Stimulated activated naive CD8-positive, alpha-beta T cell treated with anti-CD3 and anti-CD28 coated beads, Interleukin-15, amount 100 ng/mL, for 72 hours (primary cell): ENCODE results near the gene FBRS.
"Not testable (repeated sequence)": the region's sequence is repeated elsewhere in the genome, so short reads cannot be mapped to it uniquely, and the experiment has no call there.

Experiments
- ATAC-seq: fragments of 150-1000 bp; cut with Tn5 transposase; 2 replicates; pipeline ENCODE4 v1.10.0; 2021; ENCODE audit warnings: mild to moderate bottlenecking, moderate library complexity
- DNase-seq, 2 donors: peaks; one replicate each; pipeline ENCODE4 v3.0.0; 2021 to 2022
- H3K27ac Mint-ChIP-seq, 2 donors: one replicate each; pipeline ENCODE4 v1.8.0; 2022; ENCODE audit warnings: mild to moderate bottlenecking in 2 of 2, mixed read lengths in 2 of 2, moderate library complexity in 2 of 2
- H3K27me3 Mint-ChIP-seq: one replicate; pipeline ENCODE4 v1.8.0; 2022; ENCODE audit warnings: mixed read lengths
- H3K4me1 Mint-ChIP-seq: one replicate; pipeline ENCODE4 v1.8.0; 2022; ENCODE audit warnings: mild to moderate bottlenecking, mixed read lengths
- H3K4me3 Mint-ChIP-seq, 2 donors: one replicate each; pipeline ENCODE4 v1.8.0; 2022; ENCODE audit warnings: mild to moderate bottlenecking in 2 of 2, mixed read lengths in 2 of 2, moderate library complexity in 1 of 2
- H3K9me3 Mint-ChIP-seq, 2 donors: one replicate each; pipeline ENCODE4 v1.8.0; 2022; ENCODE audit warnings: mixed read lengths in 2 of 2

Gene FBRS

GRCh38 chr16:30698139-30698815, 40.0 kb downstream of the FBRS start:
- H3K4me1 Mint-ChIP-seq = peaks cover 53% of the 10 kb centered on the region
- peak overlapping the region; percentile 100 for H3K27ac Mint-ChIP-seq
- peak; percentile 80 for ATAC-seq
- H3K9me3 Mint-ChIP-seq = no peaks in the 10 kb centered on the region
- H3K4me3 Mint-ChIP-seq = peak overlapping the region; percentile 84 to 98
- peak; percentile 99 for DNase-seq
- no peaks in the 10 kb centered on the region for H3K27me3 Mint-ChIP-seq

GRCh38 chr16:30698816-30699614, 40.8 kb downstream of the FBRS start, which contains the start of gene SRCAP:
Gene SRCAP (plus strand): TSS chr16:30699171. CDS start chr16:30700825, 1,654 bp downstream.
- H3K4me1 Mint-ChIP-seq = peaks cover 46% of the 10 kb centered on the region
- H3K4me3 Mint-ChIP-seq = peak within 1 kb of the TSS; percentile 84 to 98
- no peaks in the 10 kb centered on the region for H3K27me3 Mint-ChIP-seq
- peak; percentile 84 to 89 for DNase-seq
- peak within 1 kb of the TSS; percentile 100 for H3K27ac Mint-ChIP-seq
- H3K9me3 Mint-ChIP-seq = no peaks in the 10 kb centered on the region
- ATAC-seq = peak; percentile 51

- ATAC-seq (no peak), DNase-seq (no peak)
- no peaks in the 10 kb centered on the region for H3K27me3 Mint-ChIP-seq
- H3K9me3 Mint-ChIP-seq = no peaks in the 10 kb centered on the region
- H3K4me1 Mint-ChIP-seq = peaks cover 45% of the 10 kb centered on the region
- peak overlapping the region; percentile 89 to 98 for H3K27ac Mint-ChIP-seq
- peak overlapping the region; percentile 84 to 98 for H3K4me3 Mint-ChIP-seq
These were observed 41.4 kb downstream of the FBRS start for GRCh38 chr16:30699615-30700099.

GRCh38 chr16:30700491-30700890, 42.3 kb downstream of the FBRS start:
- Mint-ChIP-seq H3K27me3 (no peaks in the 10 kb centered on the region), H3K4me3 (peak overlapping the region; percentile 84 to 98), H3K9me3 (no peaks in the 10 kb centered on the region), H3K27ac (peak overlapping the region in 1 of 2 donors; percentile 21), H3K4me1 (peaks cover 45% of the 10 kb centered on the region)
- no peak for DNase-seq
- ATAC-seq = no peak

GRCh38 chr16:30700971-30701370, 42.7 kb downstream of the FBRS start:
- Mint-ChIP-seq H3K27ac (peak overlapping the region in 1 of 2 donors; percentile 21), H3K4me3 (peak overlapping the region in 1 of 2 donors; percentile 35)

GRCh38 chr16:30703071-30703470, 44.8 kb downstream of the FBRS start:
- not testable (repeated sequence) for H3K9me3 Mint-ChIP-seq, H3K27me3 Mint-ChIP-seq

More at GRCh38 chr16:30700971-30701370, 42.7 kb downstream of the FBRS start:
- ATAC-seq = no peak
- Mint-ChIP-seq H3K4me1 (peaks cover 45% of the 10 kb centered on the region), H3K27me3 (no peaks in the 10 kb centered on the region), H3K9me3 (no peaks in the 10 kb centered on the region)
- no peak for DNase-seq

GRCh38 chr16:30703971-30704370, 45.7 kb downstream of the FBRS start:
- Mint-ChIP-seq H3K27me3 (no peaks in the 10 kb centered on the region), H3K27ac (no peak overlapping the region), H3K4me3 (no peak overlapping the region), H3K4me1 (peaks cover 30% of the 10 kb centered on the region), H3K9me3 (no peaks in the 10 kb centered on the region)
- no peak for DNase-seq
- ATAC-seq = no peak

More at GRCh38 chr16:30703071-30703470, 44.8 kb downstream of the FBRS start:
- H3K4me1 Mint-ChIP-seq = peaks cover 32% of the 10 kb centered on the region
- not testable (repeated sequence) for ATAC-seq, DNase-seq, H3K27ac Mint-ChIP-seq, H3K4me3 Mint-ChIP-seq

- no peak overlapping the region for H3K4me3 Mint-ChIP-seq
- no peak overlapping the region for H3K27ac Mint-ChIP-seq
- no peaks in the 10 kb centered on the region for H3K27me3 Mint-ChIP-seq
- H3K4me1 Mint-ChIP-seq = peaks cover 9% of the 10 kb centered on the region
- ATAC-seq (no peak), DNase-seq (no peak)
- no peaks in the 10 kb centered on the region for H3K9me3 Mint-ChIP-seq
These were observed 47.8 kb downstream of the FBRS start for GRCh38 chr16:30706046-30706445.

- H3K4me1 Mint-ChIP-seq = peaks cover 25% of the 10 kb centered on the region
- DNase-seq (no peak), ATAC-seq (no peak)
- peak overlapping the region in 1 of 2 donors; percentile 47 for H3K27ac Mint-ChIP-seq
- no peaks in the 10 kb centered on the region for H3K27me3 Mint-ChIP-seq
- H3K4me3 Mint-ChIP-seq = no peak overlapping the region
- H3K9me3 Mint-ChIP-seq = no peaks in the 10 kb centered on the region
These were observed 52.7 kb downstream of the FBRS start for GRCh38 chr16:30710971-30711370.

GRCh38 chr16:30711712-30712111, 53.5 kb downstream of the FBRS start:
- Mint-ChIP-seq H3K27ac (no peak overlapping the region), H3K4me3 (no peak overlapping the region), H3K4me1 (peaks cover 33% of the 10 kb centered on the region), H3K9me3 (no peaks in the 10 kb centered on the region), H3K27me3 (no peaks in the 10 kb centered on the region)
- ATAC-seq (no peak), DNase-seq (no peak)

- DNase-seq = peak; percentile 44 to 64
- peak overlapping the region; percentile 90 to 98 for H3K27ac Mint-ChIP-seq
These were observed 57.7 kb downstream of the FBRS start for GRCh38 chr16:30715750-30716445.

GRCh38 chr16:30720086-30720485, 61.9 kb downstream of the FBRS start:
- Mint-ChIP-seq H3K27ac (peak overlapping the region in 1 of 2 donors; percentile 5), H3K4me1 (peaks cover 45% of the 10 kb centered on the region), H3K27me3 (no peaks in the 10 kb centered on the region), H3K4me3 (no peak overlapping the region), H3K9me3 (no peaks in the 10 kb centered on the region)
- ATAC-seq = no peak
- DNase-seq = no peak

More at GRCh38 chr16:30715750-30716445, 57.7 kb downstream of the FBRS start:
- no peaks in the 10 kb centered on the region for H3K27me3 Mint-ChIP-seq
- H3K4me3 Mint-ChIP-seq = peak overlapping the region; percentile 59 to 81
- H3K9me3 Mint-ChIP-seq = no peaks in the 10 kb centered on the region
- peaks cover 38% of the 10 kb centered on the region for H3K4me1 Mint-ChIP-seq
- peak; percentile 100 for ATAC-seq
